Right hindlimb (tissue), 1 donor: ENCODE data around the gene MC2R.
"Not testable (repeated sequence)": the region's sequence is repeated elsewhere in the genome, so short reads cannot be mapped to it uniquely, and the experiment has no call there.

Experiments used
- DNase-seq: peaks from one replicate; pipeline ENCODE4 v3.0.0-alpha.2; 2018

The MC2R gene

DNA sequence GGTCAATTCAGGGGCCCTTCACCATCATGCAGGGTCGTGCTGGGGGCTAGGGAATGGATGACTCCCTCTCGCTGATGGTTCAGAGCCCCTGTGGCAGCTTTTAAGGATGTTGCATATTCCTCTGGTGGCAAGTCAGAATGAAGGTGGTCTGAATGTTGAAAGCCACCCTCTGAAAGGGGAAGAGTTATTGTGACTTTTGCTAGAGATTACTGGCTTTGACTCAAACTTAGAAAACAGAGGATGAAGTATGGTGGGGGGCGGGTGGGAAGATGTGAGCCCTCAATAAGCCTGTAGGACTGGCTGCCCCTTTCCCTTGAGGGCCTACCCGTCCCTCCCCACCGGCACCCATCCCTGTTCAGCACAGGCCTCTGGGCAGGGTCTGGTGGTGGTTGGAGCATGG, 23.2 kb downstream of the MC2R start:
- DNase-seq, result no peak

DNA sequence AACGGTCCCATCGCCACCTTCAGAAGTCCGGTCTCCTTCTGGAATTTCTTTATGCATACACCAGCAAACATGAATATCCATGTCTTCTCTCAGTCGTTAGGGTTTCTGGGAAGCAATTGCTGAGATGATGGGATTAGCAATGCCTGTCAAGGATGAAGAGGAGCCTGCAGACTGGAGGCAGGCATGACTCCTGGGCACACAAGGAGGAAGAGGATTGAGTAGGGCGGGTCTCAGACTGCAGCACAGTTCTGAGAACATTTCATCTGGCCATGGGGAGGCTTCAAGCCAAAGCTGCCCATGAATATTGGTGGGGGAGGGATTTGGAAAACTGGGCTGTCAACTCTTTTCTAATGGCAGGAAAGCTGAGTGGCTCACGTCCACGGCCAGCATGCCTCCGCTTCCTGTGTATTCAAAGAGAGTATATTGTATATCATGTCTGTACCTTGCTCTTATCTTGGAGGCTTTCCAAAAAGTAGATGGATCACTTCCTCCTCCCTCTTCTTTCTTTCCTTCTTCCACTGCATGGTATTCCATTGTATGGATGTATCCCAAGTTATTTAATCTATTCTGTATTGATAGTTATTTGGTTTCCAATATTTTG, 24.5 kb downstream of the MC2R start:
- DNase-seq, result no peak

DNA sequence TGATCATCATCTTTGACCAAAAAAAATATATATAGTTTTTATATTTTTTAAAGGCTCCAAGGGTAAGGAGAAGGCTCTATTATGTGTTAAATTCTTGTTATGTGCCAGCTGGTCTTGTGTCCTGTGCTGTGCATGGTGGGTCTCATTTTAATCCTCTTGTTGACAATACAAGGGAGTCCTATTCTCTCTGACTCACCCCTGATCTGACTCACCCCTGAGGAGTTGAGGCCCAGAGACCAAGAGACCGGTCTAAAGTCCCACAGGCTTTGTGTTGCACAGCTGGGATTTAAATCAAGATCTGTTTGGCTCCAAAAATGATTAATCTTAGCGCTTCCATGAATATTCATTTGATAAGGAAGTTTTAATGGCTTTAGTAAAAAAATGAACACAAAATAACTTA, 25.7 kb downstream of the MC2R start:
- DNase-seq, result no peak

DNA sequence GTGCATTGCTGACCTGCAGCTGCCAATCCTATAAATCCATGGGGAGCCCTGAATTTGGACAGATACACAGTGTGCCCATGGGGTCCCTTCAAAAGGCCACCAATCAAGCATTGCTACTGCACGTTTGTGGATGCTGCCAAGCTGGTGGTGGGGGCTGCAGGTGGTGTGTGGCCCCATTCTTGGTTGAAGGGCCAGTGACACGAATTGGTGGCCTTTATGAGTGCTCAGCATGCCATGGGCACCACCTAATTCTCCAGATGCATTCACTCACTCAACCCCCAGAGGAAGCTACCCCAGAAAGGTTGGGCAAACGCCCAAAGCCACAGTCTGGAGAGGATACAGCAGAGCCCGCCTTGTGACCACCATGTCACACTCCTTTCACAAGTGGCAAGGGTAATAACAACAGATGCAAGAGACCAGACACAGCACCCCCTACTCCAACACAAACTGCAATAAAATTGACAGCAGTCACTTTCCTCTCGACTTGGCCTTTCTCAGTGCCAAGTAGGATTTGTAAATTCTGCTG, 27.1 kb downstream of the MC2R start:
- DNase-seq, result no peak

DNA sequence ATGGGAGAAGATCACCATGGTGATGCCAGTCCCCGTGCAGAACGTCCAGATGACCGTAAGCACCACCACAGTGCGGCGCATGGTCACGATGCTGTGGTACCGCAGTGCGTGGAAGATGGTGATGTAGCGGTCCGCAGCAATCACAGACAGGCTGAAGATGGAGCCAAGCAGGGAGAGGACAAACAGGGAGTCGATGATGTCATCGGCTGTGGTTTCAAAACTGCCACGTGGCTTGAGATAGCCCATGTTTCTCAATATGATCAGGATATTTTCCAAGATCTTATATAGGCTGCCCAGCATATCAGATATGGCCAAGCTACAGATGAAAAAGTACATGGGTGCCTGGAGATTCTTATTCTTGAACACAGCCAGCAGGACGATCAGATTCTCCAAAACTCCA, 30.3 kb downstream of the MC2R start:
- DNase-seq, result no peak

DNA sequence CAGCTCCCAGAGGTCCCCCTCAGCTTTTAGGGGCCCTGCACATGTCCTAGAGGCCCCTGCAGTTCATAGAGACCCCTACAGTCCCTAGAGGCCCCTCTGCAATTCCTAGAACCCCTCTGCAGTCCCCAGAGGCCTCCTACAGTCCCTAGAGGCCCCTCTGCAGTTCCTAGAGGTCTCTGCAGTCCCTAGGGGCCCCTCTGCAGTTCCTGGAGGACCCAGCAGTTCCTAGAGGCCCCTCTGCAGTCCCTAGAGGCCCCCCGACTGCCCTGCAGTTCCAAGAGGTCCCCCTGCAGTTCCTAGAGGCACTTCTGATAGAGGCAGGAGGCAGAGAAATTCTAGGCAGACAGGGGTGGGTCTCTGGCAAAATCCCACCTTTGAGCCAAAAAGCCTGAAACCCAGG, 35.4 kb downstream of the MC2R start:
- DNase-seq, result no peak

DNA sequence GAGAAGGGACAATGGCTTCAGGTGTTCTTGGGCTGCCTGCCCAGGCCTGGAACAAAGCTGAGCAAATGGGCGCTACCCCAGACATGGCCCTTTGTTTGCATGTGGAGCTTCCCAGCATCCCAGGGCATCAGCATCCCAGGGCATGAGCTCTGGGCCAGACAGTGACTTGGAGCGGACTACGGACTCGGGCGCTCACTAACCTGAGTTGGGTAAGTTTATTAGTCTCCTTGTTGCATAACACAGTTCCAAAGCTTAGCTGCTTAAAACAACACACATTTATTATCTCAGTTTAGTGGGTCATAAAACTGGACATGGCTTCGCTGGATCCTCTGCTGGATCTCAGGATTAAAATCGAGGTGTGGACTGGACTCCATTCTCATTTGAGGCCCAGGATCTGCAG, 35.8 kb downstream of the MC2R start:
- no peak for DNase-seq

DNA sequence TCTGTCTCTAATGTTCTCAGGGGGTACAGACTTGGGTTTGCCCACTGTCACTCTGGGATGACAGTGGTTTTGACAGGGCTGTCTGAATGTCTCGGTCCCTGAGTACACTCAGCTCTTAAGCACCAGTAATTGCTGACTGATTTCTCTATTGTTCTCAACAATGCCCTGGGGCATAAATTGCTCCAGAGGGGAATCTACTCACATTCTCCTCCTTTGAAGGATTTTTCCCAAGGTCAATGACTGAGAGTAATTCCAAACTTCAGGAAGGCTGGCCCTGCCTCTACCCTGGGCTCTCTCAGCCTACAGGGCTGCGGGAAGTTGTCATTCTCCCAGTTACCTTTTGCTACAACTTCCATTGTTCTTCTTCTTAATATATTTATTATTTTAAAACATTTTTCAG, 36.5 kb downstream of the MC2R start:
- DNase-seq, result no peak

DNA sequence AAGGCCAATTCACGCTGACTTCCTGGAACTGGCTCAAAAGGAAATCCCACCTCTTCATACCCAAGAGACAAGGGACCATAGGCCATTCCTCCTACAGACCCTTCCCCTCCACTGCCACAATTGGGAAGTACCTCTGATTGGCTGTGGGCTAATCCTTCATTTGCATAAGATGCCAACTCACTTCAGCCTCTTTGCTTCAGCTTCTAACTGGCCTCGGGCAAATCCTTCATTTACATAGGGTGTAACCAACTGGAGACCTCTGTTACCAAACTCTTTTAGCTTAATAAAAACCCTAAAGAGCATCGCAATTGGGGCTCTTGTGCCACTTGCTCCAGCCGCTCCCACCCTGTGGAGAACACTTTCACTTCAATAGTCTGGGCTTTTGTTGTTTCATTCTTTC, 38.2 kb downstream of the MC2R start:
- DNase-seq, result no peak

DNA sequence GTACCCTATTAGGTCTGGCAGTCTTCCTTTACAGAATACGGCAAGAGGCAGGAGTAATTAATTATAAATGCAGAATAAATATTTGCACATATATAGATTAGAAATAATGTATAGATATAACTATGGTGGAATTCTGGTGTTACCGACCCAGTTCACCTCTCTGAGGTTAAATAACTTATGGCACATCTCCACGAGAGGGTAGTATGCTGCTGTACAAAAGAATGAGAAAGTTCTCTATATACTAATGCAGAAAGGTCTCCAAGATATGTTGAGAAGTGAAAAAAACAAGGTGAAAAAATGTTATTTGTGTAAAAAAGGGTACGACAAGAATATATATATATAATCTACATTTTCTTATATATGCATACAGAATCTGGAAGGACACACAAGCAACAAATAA, 40.8 kb downstream of the MC2R start:
- DNase-seq, result no peak

DNA sequence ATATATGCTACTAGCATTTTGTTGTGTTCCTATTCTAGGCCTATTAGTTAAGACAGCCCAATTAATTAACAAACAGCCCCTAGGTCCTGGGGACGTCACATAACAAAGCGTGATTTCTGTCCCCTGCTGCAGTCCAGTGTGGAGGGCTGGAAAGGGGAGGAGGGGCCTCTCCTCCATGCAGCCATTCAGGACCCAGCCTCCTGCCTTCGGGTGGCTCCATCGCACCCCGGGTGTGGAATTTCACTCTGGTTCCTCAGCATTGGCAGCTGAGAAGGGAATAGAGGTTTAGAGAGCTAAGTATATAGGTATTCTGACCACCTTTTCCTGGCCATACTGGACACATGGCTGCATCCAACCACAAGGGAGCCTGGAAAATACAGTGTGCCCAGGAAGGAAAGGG, 42.4 kb downstream of the MC2R start:
- no peak for DNase-seq

DNA sequence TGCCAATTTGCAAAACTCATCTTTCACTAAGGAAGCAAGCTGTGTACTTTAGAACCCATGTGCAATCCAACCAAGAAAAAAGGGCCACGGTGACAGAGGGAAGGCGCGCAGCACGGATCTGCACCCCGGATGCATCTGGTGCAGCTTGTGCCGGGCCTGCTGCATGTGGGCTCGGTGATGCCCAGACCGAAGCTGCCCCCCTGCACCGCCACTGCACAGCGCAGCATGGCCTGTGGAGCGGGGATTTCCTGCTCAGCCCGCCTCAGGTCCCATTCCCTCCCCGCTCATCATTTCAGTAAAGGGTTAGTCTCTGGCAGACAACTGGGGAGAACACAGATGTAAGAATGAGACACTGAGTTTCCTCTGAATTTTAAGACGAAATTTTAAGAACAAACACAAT, 43.0 kb downstream of the MC2R start:
- no peak for DNase-seq

DNA sequence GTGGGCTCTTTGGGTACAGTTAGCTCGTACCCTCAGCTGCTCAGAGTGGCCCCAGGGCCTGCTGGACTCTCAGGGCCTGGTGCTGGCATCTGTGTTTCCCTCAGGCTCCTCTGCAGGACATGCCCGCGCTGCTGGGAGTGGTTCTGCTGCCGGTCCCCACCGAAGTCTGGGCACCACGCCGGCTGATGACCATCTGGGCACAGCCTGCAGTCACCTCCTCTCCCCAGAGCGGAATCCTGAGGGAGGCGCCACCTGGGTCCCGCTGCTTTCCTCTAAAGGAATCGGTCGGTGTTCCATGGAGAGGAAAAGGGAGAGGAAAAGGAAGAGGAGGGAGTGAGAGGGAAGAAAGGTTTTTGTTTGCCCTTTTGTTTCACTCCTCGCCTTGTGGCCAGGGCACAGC, 43.6 kb downstream of the MC2R start:
- DNase-seq, result no peak

DNA sequence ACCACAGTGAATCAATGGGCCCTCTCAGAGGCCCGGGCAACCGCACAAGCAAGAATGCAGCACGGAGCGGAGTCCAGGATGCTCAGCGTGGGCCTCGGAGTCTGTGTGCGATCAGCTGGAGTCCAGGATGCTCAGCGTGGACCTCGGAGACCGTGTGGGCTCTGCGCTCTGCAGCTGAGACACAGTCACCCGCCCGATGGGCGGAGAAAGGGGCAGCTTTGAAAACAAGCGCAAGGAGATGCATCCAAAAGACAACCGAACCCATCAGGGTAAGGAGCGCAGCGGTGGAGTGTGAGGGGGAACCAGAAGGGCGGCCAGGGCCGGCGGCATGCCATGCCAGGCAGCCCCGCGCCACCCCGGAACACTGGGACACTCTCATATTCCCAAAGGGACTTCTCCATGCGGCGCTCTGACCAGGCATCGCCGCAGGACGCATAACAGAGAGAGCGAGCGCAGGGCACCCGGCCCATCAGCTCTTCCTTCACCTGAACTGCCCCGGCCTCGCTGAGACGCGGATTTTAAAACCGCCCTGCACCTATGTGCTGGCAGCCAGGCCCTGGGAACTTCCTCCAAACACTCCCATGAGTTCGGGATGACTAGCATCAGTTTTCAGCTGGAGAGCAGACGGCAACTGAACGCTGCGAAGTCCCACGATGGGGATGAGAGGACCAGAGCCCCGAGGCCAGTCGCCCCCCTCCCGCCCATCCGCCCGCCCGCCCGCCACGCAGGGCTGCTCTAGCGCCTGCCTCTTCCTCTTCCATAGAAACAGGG, 46.6 kb downstream of the MC2R start:
- no peak for DNase-seq

DNA sequence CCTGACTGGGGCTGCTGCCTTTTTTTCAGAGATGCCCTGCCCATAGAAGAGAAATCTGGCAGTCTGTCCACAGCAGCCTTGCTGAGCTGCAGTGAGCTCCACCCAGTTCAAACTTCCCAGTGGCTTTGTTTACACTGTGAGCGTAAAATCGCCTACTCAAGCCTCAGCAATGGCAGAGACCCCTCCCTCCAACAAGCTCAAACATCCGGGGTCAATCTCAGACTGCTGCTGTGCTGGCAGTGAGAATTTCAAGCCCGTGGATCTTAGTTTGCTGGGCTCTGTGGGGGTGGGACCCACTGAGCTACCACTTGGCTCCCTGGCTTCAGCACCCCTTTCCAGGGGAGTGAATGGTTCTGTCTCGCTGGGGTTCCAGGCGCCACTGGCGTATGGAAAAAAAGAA, 52.4 kb downstream of the MC2R start:
- DNase-seq, result not testable (repeated sequence)

DNA sequence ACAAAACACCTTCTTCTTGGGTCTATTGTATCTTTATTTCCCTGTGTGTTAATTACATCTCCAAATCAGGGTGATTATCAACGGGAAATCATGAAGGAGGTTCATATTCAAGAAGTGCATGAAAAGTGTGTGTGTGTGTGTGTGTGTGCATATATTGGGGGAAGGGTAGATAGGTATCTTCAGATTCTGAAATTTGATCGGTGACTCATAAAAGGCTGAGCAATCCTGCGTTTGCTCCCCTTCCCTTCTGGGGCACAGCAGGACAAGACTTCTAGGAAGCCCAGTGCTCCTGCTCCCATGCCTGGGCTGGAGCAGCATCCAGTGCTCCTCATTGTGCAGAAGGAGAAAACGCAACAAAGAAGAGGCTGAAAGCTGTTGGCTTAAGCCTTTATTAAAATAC, 65.5 kb downstream of the MC2R start:
- no peak for DNase-seq

DNA sequence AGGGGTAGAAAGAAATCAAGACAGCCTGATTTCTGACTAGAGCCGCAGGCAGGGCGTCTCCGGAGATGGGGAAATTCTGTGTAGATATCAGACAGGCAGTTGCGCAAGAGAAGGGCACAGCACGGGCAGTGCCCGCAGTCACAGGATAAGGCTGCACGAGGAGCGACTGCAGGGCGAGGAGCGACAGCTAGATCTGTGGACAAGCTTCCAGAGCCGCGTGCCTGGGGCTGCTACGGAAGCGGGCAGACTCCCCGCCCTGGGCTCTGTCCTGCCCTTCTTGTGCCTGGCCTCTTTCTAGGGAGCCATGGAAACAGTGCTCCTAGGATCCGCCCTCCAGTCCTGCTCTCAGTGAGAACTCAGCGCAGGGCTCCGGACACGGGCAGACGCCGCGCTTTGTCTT, 78.8 kb downstream of the MC2R start:
- DNase-seq, result no peak

DNA sequence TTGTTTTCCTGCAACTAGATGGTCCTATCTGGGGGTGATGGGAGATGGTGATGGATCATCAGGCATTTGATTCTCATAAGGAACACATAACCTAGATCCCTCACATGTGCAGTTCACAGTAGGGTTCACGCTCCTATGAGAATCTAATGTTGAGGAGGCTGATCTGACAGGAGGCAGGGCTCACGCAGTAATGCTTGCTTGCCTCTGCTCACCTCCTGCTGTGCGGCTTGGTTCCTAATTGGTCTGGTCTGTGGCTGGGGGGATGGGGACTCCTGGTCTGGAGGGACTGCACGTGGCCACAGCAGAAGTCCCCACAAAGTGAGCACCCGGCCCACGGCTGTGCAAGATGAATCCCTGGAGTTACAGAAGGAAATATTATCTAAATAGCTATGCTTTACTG, 80.1 kb downstream of the MC2R start:
- DNase-seq, result no peak

DNA sequence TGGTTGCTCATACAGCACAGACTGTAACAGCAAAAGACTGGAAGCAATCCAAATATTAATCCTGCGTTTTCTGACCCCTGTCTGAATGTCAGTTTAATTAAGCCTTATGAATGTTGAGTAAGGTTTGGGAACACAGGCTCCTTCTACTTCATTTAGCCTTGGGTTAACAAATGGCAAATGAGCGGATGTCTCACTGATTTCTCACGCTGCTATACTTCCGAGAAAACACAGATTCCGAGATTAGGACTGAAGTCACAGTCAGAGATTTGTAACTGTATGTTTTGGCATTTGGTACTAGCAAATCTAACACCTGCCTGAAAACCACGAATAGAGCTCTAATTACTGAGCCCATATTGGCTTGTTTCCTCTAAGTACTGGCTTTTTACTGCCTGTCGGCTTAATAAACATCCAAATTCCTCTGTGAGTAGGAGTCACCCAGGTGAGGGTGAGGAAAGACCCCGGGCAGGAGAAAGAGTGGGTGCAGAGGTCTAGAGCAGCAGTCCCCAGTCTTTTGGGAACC, 80.8 kb downstream of the MC2R start:
- DNase-seq, result no peak
